HG03139 (cell line): ENCODE data around the gene IL17RC.
"Not testable (repeated sequence)": the region's sequence is repeated elsewhere in the genome, so short reads cannot be mapped to it uniquely, and the experiment has no call there.

Experiments used
- ATAC-seq: cut with Tn5 transposase; IDR thresholded peaks from one replicate; pipeline ENCODE4 v1.9.1; 2021; ENCODE audit not compliant: unreplicated experiment

The IL17RC gene

GRCh38 chr3:9914011-9914410 is 2.9 kb upstream of the IL17RC start:
- ATAC-seq, result no peak

GRCh38 chr3:9914559-9915253 is 2.2 kb upstream of the IL17RC start:
- ATAC-seq, result no peak

- ATAC-seq, result no peak
Observed at GRCh38 chr3:9915254-9916141, 1.4 kb upstream of the IL17RC start.

- ATAC-seq, result no peak
Observed at GRCh38 chr3:9916346-9916733, 558 bp upstream of the IL17RC start.

- no peak for ATAC-seq
Observed at GRCh38 chr3:9917820-9918219, 922 bp downstream of the IL17RC start.

- ATAC-seq, result no peak
Observed at GRCh38 chr3:9918261-9919038, 1.6 kb downstream of the IL17RC start.

GRCh38 chr3:9928158-9928557 is 11.3 kb downstream of the IL17RC start:
- no peak for ATAC-seq

- no peak for ATAC-seq
Observed at GRCh38 chr3:9930804-9931418, 14.0 kb downstream of the IL17RC start.

GRCh38 chr3:9932535-9932842 is 15.6 kb downstream of the IL17RC start:
- ATAC-seq, result no peak

GRCh38 chr3:9932843-9933560 is 16.1 kb downstream of the IL17RC start:
- ATAC-seq, result peak; percentile 52

GRCh38 chr3:9933561-9934234 is 16.8 kb downstream of the IL17RC start, which contains the start of gene CRELD1:
TSS of gene CRELD1 (plus strand) at chr3:9933834. CDS start at chr3:9934439, 605 bp downstream.
- ATAC-seq, result peak; percentile 89

GRCh38 chr3:9934235-9934621 is 17.3 kb downstream of the IL17RC start:
- no peak for ATAC-seq

GRCh38 chr3:9934993-9935392 is 18.1 kb downstream of the IL17RC start:
- ATAC-seq, result no peak

- no peak for ATAC-seq
Observed at GRCh38 chr3:9935966-9936510, 19.1 kb downstream of the IL17RC start.

GRCh38 chr3:9937486-9938238 is 20.8 kb downstream of the IL17RC start:
- ATAC-seq, result no peak

GRCh38 chr3:9938966-9939365 is 22.1 kb downstream of the IL17RC start:
- ATAC-seq, result no peak

- ATAC-seq, result not testable (repeated sequence)
Observed at GRCh38 chr3:9939906-9940305, 23.0 kb downstream of the IL17RC start.

GRCh38 chr3:9940746-9941145 is 23.8 kb downstream of the IL17RC start:
- no peak for ATAC-seq

- ATAC-seq, result no peak
Observed at GRCh38 chr3:9942164-9942563, 25.3 kb downstream of the IL17RC start.
